Hepatocyte (in vitro differentiated cells): Measurements from ENCODE around the gene C19orf53.

ENCODE experiments used
- CTCF ChIP-seq: fragments of 200-600 bp; sonication (generic); IDR thresholded peaks from 2 replicates; pipeline ENCODE4 v1.5.1; 2016; ENCODE audit warnings: antibody characterized with exemption, mild to moderate bottlenecking; ENCODE audit not compliant: poor library complexity
- EZH2 ChIP-seq: fragments of 200-600 bp; sonication (generic); IDR thresholded peaks from 2 replicates; pipeline ENCODE4 v1.6.1; 2016; ENCODE audit warnings: antibody characterized with exemption, mild to moderate bottlenecking, borderline replicate concordance

GRCh38 chr19:13729859-13730258 is 44.4 kb upstream of the C19orf53 start:
- TF ChIP-seq EZH2 (no peak), CTCF (no peak)
